ENCODE results near the gene SLC25A17.
"Not testable (repeated sequence)": the region's sequence is repeated elsewhere in the genome, so short reads cannot be mapped to it uniquely, and the experiment has no call there.

Gene SLC25A17

GRCh38 chr22:40819599-40820140 is 524 bp upstream of the SLC25A17 start:
- DNase-seq (ENCODE audit: low read depth in 2 of 2) = no peak

GRCh38 chr22:40818192-40818746 is 877 bp downstream of the SLC25A17 start:
- DNase-seq (ENCODE audit: low read depth in 2 of 2) = no peak

DNA sequence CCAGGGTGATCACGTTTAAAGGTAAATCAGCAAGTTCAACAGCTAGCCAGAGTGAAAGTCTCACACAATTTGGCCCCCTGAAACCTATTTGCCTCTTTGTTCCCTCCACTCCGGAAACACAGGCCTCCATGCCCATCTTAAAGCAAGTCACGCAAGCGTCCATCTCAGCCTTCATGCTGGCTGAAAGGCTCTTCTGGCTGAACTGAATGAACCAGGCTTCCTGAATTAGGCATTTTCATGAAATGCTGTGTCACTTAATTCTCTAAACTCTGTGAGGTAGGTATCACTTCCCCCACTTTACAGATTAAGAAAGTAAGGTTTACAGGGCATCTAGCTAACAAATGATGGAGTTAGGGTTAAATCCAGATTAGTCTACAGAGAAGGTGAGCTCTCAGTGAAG is 1.4 kb downstream of the SLC25A17 start:
- DNase-seq (ENCODE audit: low read depth in 2 of 2) = no peak

GRCh38 chr22:40813912-40814315 is 5.2 kb downstream of the SLC25A17 start:
- DNase-seq (ENCODE audit: low read depth in 2 of 2) = no peak

DNA sequence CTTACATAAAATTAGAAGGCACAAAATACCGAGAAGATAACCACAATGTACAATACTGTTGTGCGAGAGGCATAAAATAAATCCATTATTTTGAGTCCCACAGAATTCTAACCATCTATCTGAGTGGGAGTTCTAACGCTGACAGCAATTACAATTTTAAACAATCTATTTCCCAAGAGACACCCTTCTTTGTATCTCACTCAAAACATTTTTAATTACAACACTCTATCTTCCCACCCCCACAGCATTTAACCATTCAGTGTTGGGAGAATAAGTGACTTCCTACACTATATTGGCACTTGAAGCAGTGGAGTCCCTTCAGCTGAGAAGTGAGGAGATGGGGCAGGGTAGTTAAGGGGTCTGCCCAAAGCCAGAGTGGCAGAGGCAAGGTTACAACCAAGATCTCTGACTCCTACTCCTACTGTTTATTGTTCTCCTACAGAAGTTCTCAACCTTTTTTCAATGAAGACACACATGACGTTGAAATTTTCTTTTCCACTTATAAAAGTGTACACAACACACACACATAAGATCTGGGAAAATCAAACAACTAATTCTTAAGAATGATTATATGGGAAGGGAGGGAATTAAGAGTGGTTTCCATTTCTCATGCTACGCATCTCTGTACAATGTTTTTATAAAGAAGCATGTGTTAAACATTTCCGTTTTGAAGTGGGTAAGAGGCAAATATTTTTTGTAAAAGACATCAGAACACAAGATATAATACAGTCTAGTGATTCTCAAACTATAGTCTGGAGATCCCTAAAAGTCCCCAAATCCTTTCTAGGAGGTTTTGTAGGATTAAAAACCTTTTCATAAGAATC is 10.9 kb downstream of the SLC25A17 start:
- DNase-seq (ENCODE audit: low read depth in 2 of 2) = no peak

DNA sequence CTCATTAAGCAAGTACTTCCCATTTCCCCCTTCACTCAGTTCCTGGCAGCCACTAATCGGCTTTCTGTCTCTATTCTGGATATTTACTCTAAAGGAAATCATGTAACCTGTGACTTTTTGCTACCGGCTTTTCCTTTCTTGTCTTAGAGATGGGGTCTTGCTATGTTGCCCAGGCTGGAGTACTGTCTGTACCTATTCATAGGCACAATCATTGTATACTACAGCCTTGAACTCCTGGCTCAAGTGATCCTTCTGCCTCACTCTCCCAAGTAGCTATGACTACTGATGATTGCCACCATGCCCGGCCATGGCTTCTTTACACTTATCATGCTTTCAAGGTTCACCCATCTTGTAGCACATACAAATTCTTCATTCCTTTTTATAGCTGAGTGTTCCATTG is 12.4 kb downstream of the SLC25A17 start:
- DNase-seq (ENCODE audit: low read depth in 2 of 2) = no peak

- no peak for DNase-seq (ENCODE audit: low read depth in 2 of 2)
Measured at GRCh38 chr22:40805699-40806203, 13.4 kb downstream of the SLC25A17 start.

- DNase-seq (ENCODE audit: low read depth in 2 of 2) = no peak
Measured at GRCh38 chr22:40805239-40805638, 13.9 kb downstream of the SLC25A17 start.

- no peak for DNase-seq (ENCODE audit: low read depth in 2 of 2)
Measured at GRCh38 chr22:40803321-40803720, 15.8 kb downstream of the SLC25A17 start.

- DNase-seq (ENCODE audit: low read depth in 2 of 2) = no peak
Measured at GRCh38 chr22:40799008-40799407, 20.1 kb downstream of the SLC25A17 start.

DNA sequence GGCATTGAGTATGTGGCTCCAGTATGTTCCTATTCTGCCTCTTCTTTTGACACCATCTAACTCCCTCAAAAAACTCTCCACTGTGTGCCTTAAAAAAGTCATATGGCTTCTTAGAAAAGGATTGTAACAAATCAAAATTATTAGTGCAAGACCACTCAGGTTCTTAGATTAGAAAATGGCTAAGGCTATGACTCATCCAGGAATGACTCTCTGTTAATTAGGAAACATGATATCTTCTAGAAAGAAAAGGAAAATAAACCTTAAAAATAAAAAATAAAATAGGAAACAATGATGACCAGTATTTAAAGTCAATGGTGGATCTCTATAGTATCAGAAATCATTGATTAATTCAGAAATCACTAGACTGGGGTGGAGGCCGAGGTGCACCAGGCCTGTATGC is 21.7 kb downstream of the SLC25A17 start:
- no peak for DNase-seq (ENCODE audit: low read depth in 2 of 2)

DNA sequence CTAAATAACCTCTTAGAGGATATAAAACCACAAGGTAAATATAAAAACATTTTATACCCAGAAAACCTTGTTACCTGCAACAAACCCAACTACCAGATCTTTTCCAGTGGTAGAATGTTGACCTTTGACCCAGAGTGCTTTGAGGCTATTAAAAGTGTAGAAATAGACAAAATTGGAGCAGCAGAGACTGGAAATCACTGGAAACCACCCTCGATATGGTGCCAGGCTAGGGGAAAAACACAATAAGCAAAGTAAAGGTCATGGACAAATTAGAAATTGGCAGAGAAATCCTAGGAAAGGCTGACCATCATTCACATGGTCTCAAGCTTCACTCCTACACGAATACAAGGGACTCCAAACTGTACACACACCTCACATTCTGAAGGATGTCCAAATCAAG is 26.7 kb downstream of the SLC25A17 start:
- DNase-seq (ENCODE audit: low read depth in 2 of 2) = no peak

GRCh38 chr22:40791241-40791640 is 27.9 kb downstream of the SLC25A17 start:
- DNase-seq (ENCODE audit: low read depth in 2 of 2) = peak; percentile 17 to 27

- DNase-seq (ENCODE audit: low read depth in 2 of 2) = no peak
Measured at GRCh38 chr22:40789131-40789530, 30.0 kb downstream of the SLC25A17 start.

- DNase-seq (ENCODE audit: low read depth in 2 of 2) = no peak
Measured at GRCh38 chr22:40782521-40782920, 36.6 kb downstream of the SLC25A17 start.

DNA sequence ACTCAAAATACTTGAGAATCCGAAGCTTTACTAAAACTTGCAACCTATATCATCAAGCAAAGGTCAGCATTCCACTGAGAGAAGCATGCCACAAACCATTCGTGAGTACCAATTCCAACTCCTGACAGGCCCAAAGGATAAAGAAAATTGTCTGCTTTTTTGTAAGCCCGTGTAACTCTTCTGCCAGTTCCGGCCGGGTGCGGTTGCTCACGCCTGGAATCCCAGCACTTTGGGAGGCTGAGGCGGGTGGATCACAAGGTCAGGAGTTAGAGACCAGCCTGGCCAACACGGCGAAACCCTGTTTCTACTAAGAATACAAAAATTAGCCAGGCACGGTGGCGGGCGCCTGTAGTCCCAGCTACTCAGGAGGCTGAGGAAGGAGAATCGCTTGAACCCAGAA is 37.4 kb downstream of the SLC25A17 start:
- DNase-seq (ENCODE audit: low read depth in 2 of 2) = not testable (repeated sequence)

DNA sequence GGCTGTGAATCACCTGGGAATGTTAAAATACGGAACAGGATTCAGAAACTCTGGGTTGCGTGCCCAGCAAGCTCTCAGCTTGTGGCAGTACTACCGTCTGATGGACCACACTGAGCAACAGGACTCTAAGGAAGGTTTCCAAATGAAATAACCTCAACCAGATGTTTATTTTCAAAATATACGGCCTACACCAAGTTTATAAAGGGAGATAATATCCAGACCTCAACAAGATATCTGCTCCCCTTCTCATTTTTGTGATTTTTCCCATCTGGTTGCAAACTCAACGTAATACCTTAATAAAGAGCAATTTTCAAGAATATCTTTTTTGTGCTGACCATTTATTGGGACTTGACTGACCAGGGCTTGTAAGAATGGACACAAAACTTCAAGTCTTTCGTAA is 49.4 kb downstream of the SLC25A17 start:
- no peak for DNase-seq (ENCODE audit: low read depth in 2 of 2)

DNA sequence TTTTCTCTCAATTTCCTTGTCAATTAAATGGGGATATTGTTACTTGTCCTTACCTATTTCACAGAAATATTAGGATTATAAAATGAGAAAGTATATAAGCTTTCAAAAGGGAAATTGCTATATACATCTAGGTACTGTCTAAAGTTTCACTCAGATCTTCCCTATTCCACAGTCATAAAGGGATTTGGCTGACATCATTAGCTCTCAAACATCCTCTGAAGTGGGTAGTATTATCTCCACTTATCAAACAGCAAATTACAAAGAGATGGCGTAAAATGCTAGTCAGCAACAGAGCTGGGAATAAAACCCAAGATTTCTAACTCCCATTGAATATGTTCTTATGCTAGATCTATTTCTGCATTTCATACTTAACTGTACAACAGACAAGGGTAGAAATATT is 50.9 kb downstream of the SLC25A17 start:
- DNase-seq (ENCODE audit: low read depth in 2 of 2) = no peak

- no peak for DNase-seq (ENCODE audit: low read depth in 2 of 2)
Measured at GRCh38 chr22:40766956-40767355, 52.2 kb downstream of the SLC25A17 start.

- DNase-seq (ENCODE audit: low read depth in 2 of 2) = no peak
Measured at GRCh38 chr22:40764763-40765441, 54.2 kb downstream of the SLC25A17 start.

DNA sequence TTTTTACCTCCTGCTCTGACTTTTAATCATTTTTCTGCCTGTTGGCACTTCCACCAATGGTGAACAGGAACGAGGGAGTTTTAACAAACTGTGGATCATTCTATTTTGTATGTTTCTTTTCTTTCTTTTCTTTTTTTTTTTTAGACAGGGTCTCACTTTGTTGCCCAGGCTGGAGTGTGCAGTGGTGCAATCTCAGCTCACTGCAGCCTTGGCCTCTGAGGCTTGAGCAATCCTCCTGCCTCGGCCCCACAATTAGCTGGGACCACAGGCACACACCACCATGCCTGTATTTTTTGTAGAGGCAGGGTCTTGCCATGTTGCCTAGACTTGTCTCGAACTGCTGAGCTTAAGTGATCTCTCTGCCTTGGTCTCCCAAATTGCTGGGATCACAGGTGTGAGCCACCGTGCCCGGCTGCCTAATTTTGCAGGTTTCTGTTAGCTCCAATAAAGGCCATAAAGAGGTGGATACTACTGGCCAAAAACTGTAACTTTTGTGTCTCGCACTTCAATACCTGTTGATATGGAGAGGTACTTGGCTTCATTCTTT is 59.8 kb downstream of the SLC25A17 start:
- no peak for DNase-seq (ENCODE audit: low read depth in 2 of 2)

- DNase-seq (ENCODE audit: low read depth in 2 of 2) = not testable (repeated sequence)
Measured at GRCh38 chr22:40758851-40759250, 60.3 kb downstream of the SLC25A17 start.

Measured in fibroblast of skin of left quadriceps (primary cell).